ENCODE results near the gene CA6.
"Not testable (repeated sequence)": the region's sequence is repeated elsewhere in the genome, so short reads cannot be mapped to it uniquely, and the experiment has no call there.

CA6 gene

GRCh38 chr1:9004700-9005394 lies 59.2 kb downstream of the CA6 start:
- DNase-seq (ENCODE audit: low read depth in 2 of 2): peak; percentile 77 to 90

- no peak for DNase-seq (ENCODE audit: low read depth in 2 of 2)
These were observed 59.7 kb downstream of the CA6 start for GRCh38 chr1:9005395-9005708.

GRCh38 chr1:9006956-9007615 lies 61.4 kb downstream of the CA6 start:
- no peak for DNase-seq (ENCODE audit: low read depth in 2 of 2)

GRCh38 chr1:9008236-9008635 lies 62.6 kb downstream of the CA6 start:
- DNase-seq (ENCODE audit: low read depth in 2 of 2): no peak

GRCh38 chr1:9009438-9010370 lies 64.0 kb downstream of the CA6 start:
- DNase-seq (ENCODE audit: low read depth in 2 of 2): peak in 1 of 2 donors; percentile 11

- DNase-seq (ENCODE audit: low read depth in 2 of 2): no peak
These were observed 65.2 kb downstream of the CA6 start for GRCh38 chr1:9010781-9011323.

- no peak for DNase-seq (ENCODE audit: low read depth in 2 of 2)
These were observed 68.2 kb downstream of the CA6 start for GRCh38 chr1:9013819-9014218.

GRCh38 chr1:9014475-9015375 lies 69.1 kb downstream of the CA6 start:
- DNase-seq (ENCODE audit: low read depth in 2 of 2): no peak

- no peak for DNase-seq (ENCODE audit: low read depth in 2 of 2)
These were observed 70.8 kb downstream of the CA6 start for GRCh38 chr1:9016455-9016854.

GRCh38 chr1:9018333-9018732 lies 72.7 kb downstream of the CA6 start:
- DNase-seq (ENCODE audit: low read depth in 2 of 2): no peak

- no peak for DNase-seq (ENCODE audit: low read depth in 2 of 2)
These were observed 74.2 kb downstream of the CA6 start for GRCh38 chr1:9019896-9020295.

GRCh38 chr1:9020305-9020704 lies 74.6 kb downstream of the CA6 start:
- no peak for DNase-seq (ENCODE audit: low read depth in 2 of 2)

GRCh38 chr1:9022026-9022738 lies 76.5 kb downstream of the CA6 start:
- DNase-seq (ENCODE audit: low read depth in 2 of 2): not testable (repeated sequence)

- no peak for DNase-seq (ENCODE audit: low read depth in 2 of 2)
These were observed 77.1 kb downstream of the CA6 start for GRCh38 chr1:9022773-9023172.
